GM13977 (cell line): ENCODE results near the gene SUSD3.

Experiments
- DNase-seq: peaks from one replicate; pipeline ENCODE4 v3.0.0; 2012; ENCODE audit warnings: low spot score
- CTCF ChIP-seq: IDR thresholded peaks from 2 replicates; pipeline ENCODE4 v1.5.1; 2012; ENCODE audit warnings: mild to moderate bottlenecking, control low read depth; ENCODE audit not compliant: insufficient read depth; ENCODE audit errors: extremely low read depth, missing control alignments
- in situ Hi-C: fragments of 300-500 bp; cut with MboI; formaldehyde crosslinking; loops from one replicate; pipeline ENCODE4 v1.12.0; 2022; ENCODE audit warnings: low sequenced_read_pairs, low pct_unique_long_range_greater_than_20kb, mixed read lengths, inconsistent platforms; ENCODE audit not compliant: unreplicated experiment

Gene SUSD3

GRCh38 chr9:93027750-93028149 lies 30.8 kb upstream of the SUSD3 start:
- in situ Hi-C loops = no loop called here
- no peak for DNase-seq
- TF ChIP-seq CTCF = no peak

- peak; percentile 74 for DNase-seq
- no peak for TF ChIP-seq CTCF
- in situ Hi-C loops = no loop called here
Observed at GRCh38 chr9:93028448-93029006, 30.0 kb upstream of the SUSD3 start.

- in situ Hi-C loops = no loop called here
- no peak for TF ChIP-seq CTCF
Observed at GRCh38 chr9:93030642-93031628, 27.6 kb upstream of the SUSD3 start.

GRCh38 chr9:93031629-93032430 lies 26.7 kb upstream of the SUSD3 start:
- no peak for DNase-seq
- no peak for TF ChIP-seq CTCF
- in situ Hi-C loops = no loop called here

More at GRCh38 chr9:93030642-93031628, 27.6 kb upstream of the SUSD3 start:
- DNase-seq = no peak

- DNase-seq = no peak
- TF ChIP-seq CTCF = no peak
- in situ Hi-C loops = no loop called here
Observed at GRCh38 chr9:93032545-93032944, 26.0 kb upstream of the SUSD3 start.

GRCh38 chr9:93033531-93033930 lies 25.0 kb upstream of the SUSD3 start:
- no peak for TF ChIP-seq CTCF
- DNase-seq = no peak
- in situ Hi-C loops = no loop called here
